Thyroid gland (tissue), 4 donors: ENCODE data around the gene MYO5A. TPM values are rescaled to one million over a fixed set of nuclear protein-coding genes. Genes with fewer than 3 reads are reported as not detected.

Experiments
- DNase-seq, 2 donors: peaks; one replicate each; pipeline ENCODE4 v3.0.0-alpha.2; 2019
- H3K27ac ChIP-seq, 3 donors: fragments of 200-600 bp; sonication (generic); 1 replicate in 2 of 3; 2 replicates in 1 of 3; pipeline ENCODE4 v1.5.1; 2016 to 2019; ENCODE audit warnings: mild to moderate bottlenecking in 1 of 3, moderate library complexity in 1 of 3
- H3K27me3 ChIP-seq: fragments of 200-600 bp; sonication (generic); one replicate; pipeline ENCODE4 v1.5.1; 2019
- H3K36me3 ChIP-seq, 2 donors: fragments of 200-600 bp; sonication (generic); one replicate each; pipeline ENCODE4 v1.5.1; 2016 to 2019
- H3K4me1 ChIP-seq, 2 donors: fragments of 200-600 bp; sonication (generic); one replicate each; pipeline ENCODE4 v1.5.1; 2017 to 2019
- H3K4me3 ChIP-seq, 3 donors: fragments of 200-600 bp; sonication (generic); replicated peaks in 1 of 3; 1 replicate in 2 of 3; 2 replicates in 1 of 3; pipeline ENCODE4 v1.5.1; 2016; ENCODE audit warnings: mild to moderate bottlenecking in 1 of 3
- H3K9me3 ChIP-seq: fragments of 200-600 bp; sonication (generic); one replicate; pipeline ENCODE4 v1.5.1; 2017
- POLR2A ChIP-seq, 2 donors: fragments of 450-650 bp; IDR thresholded peaks; one replicate each; pipeline ENCODE4 v1.6.1; 2017; ENCODE audit warnings: antibody characterized with exemption in 2 of 2, mild to moderate bottlenecking in 2 of 2, moderate library complexity in 1 of 2
- WGBS, 2 donors: methylation state at CpG; one replicate each; pipeline ENCODE4 v1.1.5; 2017; 5-methylcytosine and 5-hydroxymethylcytosine counted together
- intact Hi-C: fragments of 100-400 bp; cut with DNase I; formaldehyde crosslinking; loops from one replicate; pipeline ENCODE4 v1.15.1; 2023
- total RNA-seq, 4 donors: library from RNA; depleted of rRNA; stranded (reverse); fragments of >200 nt; gene quantifications; one replicate each; pipeline ENCODE4 v1.2.3, GENCODE V29; 2016
- TF ChIP-seq, protein P1 (sequence below), 6 experiments: fragments of 200-600 bp in 3 of 6; fragments of 450-650 bp in 3 of 6; sonication (generic) in 3 of 6; IDR thresholded peaks; one replicate each; pipeline ENCODE4 v1.5.1; 2016 to 2019; ENCODE audit warnings: antibody characterized with exemption in 6 of 6, mild to moderate bottlenecking in 2 of 6, inconsistent platforms in 1 of 6, moderate library complexity in 1 of 6

Gene MYO5A
- total RNA-seq, 4 donors from 2014 or later: 23.3 to 44.1 (median 34.7) TPM

DNA sequence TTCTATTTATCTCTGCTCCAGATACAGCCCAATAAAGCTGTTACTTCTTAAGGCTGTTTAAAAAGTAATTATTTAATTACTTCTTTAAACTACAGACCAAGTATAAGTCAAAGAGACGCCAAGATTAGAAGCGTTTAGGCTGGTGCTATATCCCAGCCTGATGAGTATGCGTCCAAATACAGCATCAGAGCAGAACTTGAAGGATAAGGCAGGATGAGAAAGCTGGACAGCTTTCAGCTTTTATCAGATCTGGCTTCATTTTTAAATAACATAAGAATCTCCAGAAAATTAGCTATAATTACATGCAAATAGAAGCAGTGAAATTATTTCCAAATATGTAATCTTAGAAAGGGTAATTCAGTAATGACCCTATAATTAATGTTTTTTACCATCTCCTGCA is 122.8 kb downstream of the MYO5A start:
- WGBS, 2 donors: 86 to 90% methylated on average over 3 of the region's 3 CpGs
- no peaks in the 10 kb centered on the region for H3K36me3 ChIP-seq
- H3K27me3 ChIP-seq: no peaks in the 10 kb centered on the region
- no peak for DNase-seq
- no peaks in the 10 kb centered on the region for H3K4me1 ChIP-seq
- H3K4me3 ChIP-seq: no peak overlapping the region
- no peak overlapping the region for H3K27ac ChIP-seq
- TF ChIP-seq, protein P1, sequence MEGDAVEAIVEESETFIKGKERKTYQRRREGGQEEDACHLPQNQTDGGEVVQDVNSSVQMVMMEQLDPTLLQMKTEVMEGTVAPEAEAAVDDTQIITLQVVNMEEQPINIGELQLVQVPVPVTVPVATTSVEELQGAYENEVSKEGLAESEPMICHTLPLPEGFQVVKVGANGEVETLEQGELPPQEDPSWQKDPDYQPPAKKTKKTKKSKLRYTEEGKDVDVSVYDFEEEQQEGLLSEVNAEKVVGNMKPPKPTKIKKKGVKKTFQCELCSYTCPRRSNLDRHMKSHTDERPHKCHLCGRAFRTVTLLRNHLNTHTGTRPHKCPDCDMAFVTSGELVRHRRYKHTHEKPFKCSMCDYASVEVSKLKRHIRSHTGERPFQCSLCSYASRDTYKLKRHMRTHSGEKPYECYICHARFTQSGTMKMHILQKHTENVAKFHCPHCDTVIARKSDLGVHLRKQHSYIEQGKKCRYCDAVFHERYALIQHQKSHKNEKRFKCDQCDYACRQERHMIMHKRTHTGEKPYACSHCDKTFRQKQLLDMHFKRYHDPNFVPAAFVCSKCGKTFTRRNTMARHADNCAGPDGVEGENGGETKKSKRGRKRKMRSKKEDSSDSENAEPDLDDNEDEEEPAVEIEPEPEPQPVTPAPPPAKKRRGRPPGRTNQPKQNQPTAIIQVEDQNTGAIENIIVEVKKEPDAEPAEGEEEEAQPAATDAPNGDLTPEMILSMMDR (IDR thresholded peaks at IDR 0.05): no peak
- no peak for TF ChIP-seq POLR2A (IDR thresholded peaks at IDR 0.05)
- no peaks in the 10 kb centered on the region for H3K9me3 ChIP-seq
- intact Hi-C loops: no loop called here

DNA sequence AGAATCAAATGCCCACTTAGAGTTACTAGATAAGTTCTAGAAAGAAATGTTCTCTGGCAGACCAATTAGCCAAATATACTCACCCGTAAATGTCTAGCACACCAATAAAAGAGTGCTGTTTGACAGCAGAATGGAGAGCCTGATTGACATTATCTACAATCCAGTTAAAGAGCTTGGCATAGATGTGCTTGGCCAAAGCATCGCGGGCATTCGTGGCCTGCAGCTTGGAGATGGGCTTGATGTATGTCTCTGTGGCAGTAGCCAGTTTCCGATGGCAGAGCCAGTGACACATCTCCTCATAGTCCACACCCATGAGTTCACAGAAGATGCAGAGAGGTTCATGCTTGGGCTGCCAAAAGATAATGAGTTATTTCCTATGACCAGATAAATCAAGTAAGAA is 131.6 kb downstream of the MYO5A start:
- Histone ChIP-seq H3K36me3 (no peaks in the 10 kb centered on the region), H3K27ac (no peak overlapping the region), H3K9me3 (no peaks in the 10 kb centered on the region), H3K27me3 (no peaks in the 10 kb centered on the region), H3K4me3 (no peak overlapping the region), H3K4me1 (no peaks in the 10 kb centered on the region)
- no peak for DNase-seq
- TF ChIP-seq, protein P1 (IDR thresholded peaks at IDR 0.05): no peak
- TF ChIP-seq POLR2A (IDR thresholded peaks at IDR 0.05): no peak
- intact Hi-C loops: no loop called here
- 96% methylated on average over 5 of the region's 5 CpGs for WGBS, 2 donors

DNA sequence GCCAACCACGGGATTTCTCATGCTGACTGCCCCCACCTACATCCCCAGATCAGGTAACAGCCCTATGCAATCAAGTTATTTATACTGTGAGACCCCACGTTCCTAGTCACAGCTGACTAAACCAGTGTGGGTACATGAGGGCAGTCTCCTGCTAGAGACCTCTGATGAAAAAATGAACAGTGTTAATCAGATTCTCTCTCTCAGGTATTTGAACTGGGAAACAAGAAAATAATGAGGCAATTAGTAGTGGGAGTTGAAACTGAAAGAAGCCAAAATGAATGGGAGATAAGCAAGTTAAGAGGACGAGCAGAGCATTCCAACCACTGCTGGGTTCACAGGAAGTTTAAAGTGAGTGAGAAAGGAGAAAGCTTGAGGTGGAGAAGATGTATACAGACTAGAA is 134.6 kb downstream of the MYO5A start:
- Histone ChIP-seq H3K4me3 (no peak overlapping the region), H3K9me3 (no peaks in the 10 kb centered on the region), H3K27me3 (no peaks in the 10 kb centered on the region), H3K27ac (no peak overlapping the region), H3K36me3 (peaks cover 0 to 3% of the 10 kb centered on the region in 2 donors), H3K4me1 (no peaks in the 10 kb centered on the region)
- DNase-seq: no peak
- TF ChIP-seq, protein P1 (IDR thresholded peaks at IDR 0.05): no peak
- TF ChIP-seq POLR2A (IDR thresholded peaks at IDR 0.05): no peak
- intact Hi-C loops: no loop called here
- 46 to 67% methylated on average over 3 of the region's 3 CpGs for WGBS, 2 donors

DNA sequence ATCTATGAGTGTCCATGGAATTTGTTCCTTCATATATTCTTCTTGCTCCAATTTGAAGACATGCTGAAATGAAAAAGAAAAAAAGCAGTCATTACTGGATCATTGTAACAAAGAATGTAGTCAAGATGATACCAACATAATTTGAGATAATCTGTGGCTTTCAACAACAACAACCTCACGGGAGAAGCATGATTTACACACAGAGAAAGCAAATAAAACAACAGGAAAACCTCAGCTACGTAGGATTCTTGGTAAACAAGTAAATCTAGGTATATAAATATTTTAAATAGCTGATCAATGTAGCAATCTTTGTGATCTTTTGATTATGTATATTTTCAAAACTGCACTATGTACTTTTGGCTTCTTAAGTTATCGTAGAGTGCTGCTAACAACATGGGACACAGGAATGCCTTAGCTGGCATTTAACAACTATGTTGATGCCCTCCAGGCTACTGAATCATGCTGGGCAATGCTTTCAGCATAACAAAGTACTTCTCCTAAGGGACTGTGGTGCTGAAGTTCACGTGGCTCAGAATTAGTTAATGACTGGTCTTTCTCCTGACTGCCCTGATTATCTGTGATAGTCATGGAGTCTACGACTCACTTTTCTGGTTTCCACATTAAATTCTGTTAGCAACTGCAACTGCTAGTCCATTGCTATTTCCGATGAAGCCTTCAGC is 136.5 kb downstream of the MYO5A start:
- intact Hi-C loops: no loop called here
- Histone ChIP-seq H3K36me3 (peaks cover 0 to 6% of the 10 kb centered on the region in 2 donors), H3K4me1 (no peaks in the 10 kb centered on the region), H3K27me3 (no peaks in the 10 kb centered on the region), H3K9me3 (no peaks in the 10 kb centered on the region), H3K27ac (no peak overlapping the region), H3K4me3 (no peak overlapping the region)
- no peak for TF ChIP-seq POLR2A (IDR thresholded peaks at IDR 0.05)
- TF ChIP-seq, protein P1 (IDR thresholded peaks at IDR 0.05): no peak
- no peak for DNase-seq
- WGBS, 2 donors: 79 to 83% methylated on average over 6 of the region's 6 CpGs

DNA sequence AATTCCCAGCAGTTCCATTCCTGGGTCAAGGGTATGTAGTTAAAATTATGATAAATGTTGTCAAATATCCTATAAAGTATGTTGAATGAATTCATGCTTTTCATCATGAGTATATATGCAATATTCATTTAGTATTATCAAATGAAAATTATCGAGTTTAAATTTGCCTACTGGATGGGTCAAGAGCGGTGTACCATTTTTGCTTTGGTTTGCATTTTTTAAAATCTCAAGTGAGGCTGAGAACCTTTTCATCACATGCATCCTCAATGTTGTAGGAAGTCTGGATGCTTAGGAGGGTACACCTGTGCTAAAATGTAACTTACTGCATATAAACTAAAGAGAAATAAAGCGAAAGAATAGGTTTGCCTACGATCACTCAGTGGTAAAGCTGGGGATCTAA is 137.6 kb downstream of the MYO5A start:
- Histone ChIP-seq H3K4me1 (no peaks in the 10 kb centered on the region), H3K27ac (no peak overlapping the region), H3K27me3 (no peaks in the 10 kb centered on the region), H3K9me3 (no peaks in the 10 kb centered on the region), H3K4me3 (no peak overlapping the region), H3K36me3 (peaks cover 0 to 6% of the 10 kb centered on the region in 2 donors)
- intact Hi-C loops: no loop called here
- no peak for DNase-seq
- WGBS, 2 donors: 97 to 98% methylated on average over 4 of the region's 4 CpGs
- TF ChIP-seq, protein P1 (IDR thresholded peaks at IDR 0.05): no peak
- no peak for TF ChIP-seq POLR2A (IDR thresholded peaks at IDR 0.05)
